Thoracic aorta (tissue), 2 donors: Measurements from ENCODE around the gene BAZ2A. TPM values are rescaled to one million over a fixed set of nuclear protein-coding genes. Genes with fewer than 3 reads are reported as not detected.

Source experiments
- ATAC-seq: fragments of 150-250 bp; one replicate; pipeline ENCODE4 v1.8.0; 2017; ENCODE audit warnings: low read depth; ENCODE audit not compliant: insufficient number of reproducible peaks, low FRiP score
- DNase-seq: peaks from one replicate; pipeline ENCODE4 v3.0.0-alpha.2; 2020; ENCODE audit warnings: low spot score
- H3K27ac ChIP-seq, 2 donors: fragments of 200-600 bp; sonication (generic); 1 replicate in 1 of 2; 2 replicates in 1 of 2; pipeline ENCODE4 v1.5.1; 2016; ENCODE audit warnings: mild to moderate bottlenecking in 2 of 2, moderate library complexity in 2 of 2
- H3K27me3 ChIP-seq: fragments of 200-600 bp; sonication (generic); replicated peaks from 2 replicates; pipeline ENCODE4 v1.6.0; 2016; ENCODE audit warnings: mild to moderate bottlenecking; ENCODE audit not compliant: insufficient read depth
- H3K36me3 ChIP-seq: fragments of 200-600 bp; sonication (generic); one replicate; pipeline ENCODE4 v1.5.1; 2016
- H3K4me1 ChIP-seq, 2 donors: fragments of 200-600 bp; sonication (generic); 1 replicate in 1 of 2; 2 replicates in 1 of 2; pipeline versions ENCODE4 v1.5.1 to v1.6.0; 2016; ENCODE audit warnings: low read depth in 2 of 2, mild to moderate bottlenecking in 1 of 2; ENCODE audit not compliant: control insufficient read depth in 1 of 2
- H3K4me3 ChIP-seq: fragments of 200-600 bp; sonication (generic); 2 replicates; pipeline ENCODE4 v1.5.1; 2016; ENCODE audit warnings: mild to moderate bottlenecking
- H3K9me3 ChIP-seq: fragments of 200-600 bp; sonication (generic); 2 replicates; pipeline ENCODE4 v1.5.1; 2016
- total RNA-seq, 2 donors: library from RNA; depleted of rRNA; stranded (reverse); fragments of >200 nt; gene quantifications; one replicate each; pipeline versions ENCODE4 v1.1.0 to v1.2.3, GENCODE V29; 2016
- TF ChIP-seq, protein P1 (sequence below): fragments of 200-600 bp; sonication (generic); IDR thresholded peaks from one replicate; pipeline ENCODE4 v1.5.1; 2019; ENCODE audit warnings: antibody characterized with exemption

Gene BAZ2A
- total RNA-seq, 2 donors from 2014 or later, result 84.5 to 172 TPM

- Histone ChIP-seq H3K27ac (peak overlapping the region in 1 of 2 donors; percentile 33), H3K4me3 (no peak overlapping the region), H3K36me3 (peaks cover 48% of the 10 kb centered on the region), H3K4me1 (no peaks in the 10 kb centered on the region), H3K9me3 (no peaks in the 10 kb centered on the region), H3K27me3 (no peaks in the 10 kb centered on the region)
- ATAC-seq (no peak), DNase-seq (no peak)
- TF ChIP-seq, protein P1, sequence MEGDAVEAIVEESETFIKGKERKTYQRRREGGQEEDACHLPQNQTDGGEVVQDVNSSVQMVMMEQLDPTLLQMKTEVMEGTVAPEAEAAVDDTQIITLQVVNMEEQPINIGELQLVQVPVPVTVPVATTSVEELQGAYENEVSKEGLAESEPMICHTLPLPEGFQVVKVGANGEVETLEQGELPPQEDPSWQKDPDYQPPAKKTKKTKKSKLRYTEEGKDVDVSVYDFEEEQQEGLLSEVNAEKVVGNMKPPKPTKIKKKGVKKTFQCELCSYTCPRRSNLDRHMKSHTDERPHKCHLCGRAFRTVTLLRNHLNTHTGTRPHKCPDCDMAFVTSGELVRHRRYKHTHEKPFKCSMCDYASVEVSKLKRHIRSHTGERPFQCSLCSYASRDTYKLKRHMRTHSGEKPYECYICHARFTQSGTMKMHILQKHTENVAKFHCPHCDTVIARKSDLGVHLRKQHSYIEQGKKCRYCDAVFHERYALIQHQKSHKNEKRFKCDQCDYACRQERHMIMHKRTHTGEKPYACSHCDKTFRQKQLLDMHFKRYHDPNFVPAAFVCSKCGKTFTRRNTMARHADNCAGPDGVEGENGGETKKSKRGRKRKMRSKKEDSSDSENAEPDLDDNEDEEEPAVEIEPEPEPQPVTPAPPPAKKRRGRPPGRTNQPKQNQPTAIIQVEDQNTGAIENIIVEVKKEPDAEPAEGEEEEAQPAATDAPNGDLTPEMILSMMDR, result no peak
Measured at GRCh38 chr12:56596815-56597214, 33.3 kb downstream of the BAZ2A start.

DNA sequence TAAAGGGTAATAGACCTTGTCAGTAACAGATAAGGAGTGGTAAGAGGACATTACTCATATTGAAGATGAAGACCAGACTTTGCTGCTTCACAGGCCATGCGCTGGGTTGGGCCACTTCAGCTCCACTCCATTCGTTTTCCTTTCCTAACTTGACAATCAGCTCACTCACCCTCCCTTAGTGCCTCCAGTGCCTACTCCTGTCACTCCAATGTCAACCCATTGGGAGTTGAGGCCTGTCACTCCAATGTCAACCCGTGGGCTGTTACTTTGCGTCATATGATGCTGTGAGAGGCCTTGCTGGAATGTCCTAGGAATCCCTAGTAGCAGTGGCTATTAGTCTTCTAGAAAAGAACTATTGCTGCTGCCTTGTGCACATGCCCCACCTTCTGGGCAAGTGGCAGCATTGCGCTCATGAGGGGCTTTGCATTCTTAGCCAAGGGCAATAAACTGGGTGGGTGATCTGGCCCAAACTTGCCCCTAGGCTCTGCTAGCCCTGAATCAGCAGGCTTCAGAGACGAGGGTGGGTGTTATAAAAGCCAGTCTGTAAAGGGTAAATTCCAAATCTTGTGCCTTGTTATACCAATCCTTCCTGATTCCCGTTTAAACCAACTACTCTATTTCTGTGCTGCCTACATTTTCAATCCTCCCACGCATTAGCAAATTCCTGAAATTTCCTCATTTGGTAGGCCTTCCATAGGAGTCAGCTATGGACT lies 36.1 kb downstream of the BAZ2A start:
- H3K27me3 ChIP-seq, result no peaks in the 10 kb centered on the region
- no peak overlapping the region for H3K4me3 ChIP-seq
- H3K9me3 ChIP-seq, result no peaks in the 10 kb centered on the region
- peak overlapping the region; percentile 58 to 59 for H3K27ac ChIP-seq
- no peaks in the 10 kb centered on the region for H3K4me1 ChIP-seq
- peak; percentile 54 for ATAC-seq
- no peak for DNase-seq
- H3K36me3 ChIP-seq, result peaks cover 25% of the 10 kb centered on the region
- TF ChIP-seq, protein P1, result peak; percentile 69

GRCh38 chr12:56591961-56592360 lies 38.2 kb downstream of the BAZ2A start:
- Histone ChIP-seq H3K9me3 (no peaks in the 10 kb centered on the region), H3K36me3 (peaks cover 28% of the 10 kb centered on the region), H3K4me3 (no peak overlapping the region), H3K27ac (no peak overlapping the region), H3K4me1 (no peaks in the 10 kb centered on the region), H3K27me3 (no peaks in the 10 kb centered on the region)
- TF ChIP-seq, protein P1, result no peak
- no peak for DNase-seq
- ATAC-seq, result no peak

DNA sequence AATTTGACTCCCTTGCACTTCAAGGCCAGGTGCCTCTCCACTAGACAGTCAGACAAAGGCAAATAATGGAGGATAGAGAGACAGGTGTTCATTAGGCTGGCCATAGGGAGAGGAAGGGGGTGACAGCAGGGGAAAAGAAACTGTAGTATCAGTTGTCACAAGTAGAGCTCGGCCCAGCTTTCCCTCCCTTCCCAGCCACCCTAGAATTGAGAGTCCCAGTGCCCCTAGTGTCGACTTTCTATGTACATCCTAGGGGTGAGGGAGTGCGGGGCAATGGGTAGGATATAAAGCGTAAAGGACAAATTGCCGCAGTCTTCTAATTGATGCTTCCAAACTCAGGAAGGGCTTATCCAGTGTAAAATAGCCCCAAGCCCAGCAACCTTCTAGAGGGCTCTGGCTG lies 39.0 kb downstream of the BAZ2A start:
- TF ChIP-seq, protein P1, result no peak
- Histone ChIP-seq H3K27ac (no peak overlapping the region), H3K4me3 (no peak overlapping the region), H3K9me3 (no peaks in the 10 kb centered on the region), H3K36me3 (peaks cover 29% of the 10 kb centered on the region), H3K4me1 (no peaks in the 10 kb centered on the region), H3K27me3 (no peaks in the 10 kb centered on the region)
- no peak for DNase-seq
- no peak for ATAC-seq

DNA sequence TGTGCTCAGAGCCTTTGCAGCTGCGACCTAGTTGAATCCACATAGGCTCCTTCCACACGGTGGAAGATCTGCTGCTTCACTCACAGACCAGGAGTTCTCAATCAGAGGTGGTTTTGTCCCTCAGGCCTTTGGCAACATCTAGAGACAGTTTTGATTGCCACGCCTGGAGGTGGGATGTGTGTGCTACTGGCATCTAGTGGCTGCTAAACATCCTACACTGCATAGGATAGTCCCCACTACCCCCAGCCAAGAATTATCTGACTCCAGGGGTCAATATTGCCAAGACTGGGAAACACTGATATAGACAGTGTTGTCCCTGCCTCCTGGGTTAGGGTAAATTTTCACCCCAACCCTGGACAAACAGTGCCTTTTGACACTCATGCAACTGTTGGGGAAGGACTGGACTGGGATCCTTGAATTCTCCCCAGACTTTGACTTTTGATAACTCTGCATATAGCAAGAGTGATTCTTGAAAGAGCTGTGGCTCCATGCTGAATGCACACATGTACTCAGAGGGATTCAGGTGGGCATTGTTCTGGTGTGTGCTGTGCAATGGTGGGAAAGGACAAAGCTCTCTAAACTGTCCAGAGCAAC lies 39.8 kb downstream of the BAZ2A start:
- Histone ChIP-seq H3K4me3 (no peak overlapping the region), H3K9me3 (no peaks in the 10 kb centered on the region), H3K27me3 (no peaks in the 10 kb centered on the region), H3K36me3 (peaks cover 32% of the 10 kb centered on the region), H3K4me1 (no peaks in the 10 kb centered on the region), H3K27ac (no peak overlapping the region)
- TF ChIP-seq, protein P1, result no peak
- no peak for DNase-seq
- no peak for ATAC-seq
